HG03439 (cell line): ENCODE results near the gene SLC35G6.

Experiments used
- ATAC-seq: cut with Tn5 transposase; IDR thresholded peaks from one replicate; pipeline ENCODE4 v1.9.1; 2021; ENCODE audit warnings: mild to moderate bottlenecking, moderate library complexity; ENCODE audit not compliant: unreplicated experiment

SLC35G6 gene

GRCh38 chr17:7499161-7499560, 17.9 kb downstream of the SLC35G6 start:
- no peak for ATAC-seq

- ATAC-seq: no peak
These were observed 20.5 kb downstream of the SLC35G6 start for GRCh38 chr17:7501729-7502128.

GRCh38 chr17:7502171-7502847, 21.1 kb downstream of the SLC35G6 start:
- ATAC-seq: no peak

GRCh38 chr17:7502987-7503386, 21.7 kb downstream of the SLC35G6 start:
- ATAC-seq: no peak

GRCh38 chr17:7503521-7503920, 22.3 kb downstream of the SLC35G6 start:
- no peak for ATAC-seq

- ATAC-seq: no peak
These were observed 26.9 kb downstream of the SLC35G6 start for GRCh38 chr17:7508145-7508544.

GRCh38 chr17:7508846-7509245, 27.6 kb downstream of the SLC35G6 start:
- ATAC-seq: no peak

GRCh38 chr17:7509937-7510336, 28.7 kb downstream of the SLC35G6 start:
- ATAC-seq: no peak

GRCh38 chr17:7511108-7511507, 29.9 kb downstream of the SLC35G6 start:
- no peak for ATAC-seq

- no peak for ATAC-seq
These were observed 30.9 kb downstream of the SLC35G6 start for GRCh38 chr17:7512105-7512504.

- ATAC-seq: no peak
These were observed 31.7 kb downstream of the SLC35G6 start for GRCh38 chr17:7512824-7513540.

- no peak for ATAC-seq
These were observed 32.7 kb downstream of the SLC35G6 start for GRCh38 chr17:7513850-7514419.

GRCh38 chr17:7515911-7516610, 34.8 kb downstream of the SLC35G6 start:
- no peak for ATAC-seq

GRCh38 chr17:7523033-7523432, 41.8 kb downstream of the SLC35G6 start:
- ATAC-seq: no peak

GRCh38 chr17:7528842-7529241, 47.6 kb downstream of the SLC35G6 start:
- ATAC-seq: no peak

- ATAC-seq: no peak
These were observed 49.0 kb downstream of the SLC35G6 start for GRCh38 chr17:7530023-7530900.
